HCT116 (cell line): Measurements from ENCODE around the gene PDGFA. TPM values are rescaled to one million over a fixed set of nuclear protein-coding genes. Genes with fewer than 3 reads are reported as not detected.

Source experiments
- ATAC-seq: fragments of 200-7000 bp; cut with Tn5 transposase; 2 replicates; pipeline ENCODE4 v1.9.1; 2020; ENCODE audit warnings: mild to moderate bottlenecking, moderate library complexity
- BruUV-seq: library from RNA; stranded (reverse); fragments of 400-500 nt; replicated peaks from 2 replicates; lab custom pipeline; 2021; lab: Mats Ljungman, UMichigan
- CTCF ChIA-PET: fragments of 300-600 bp; sonication (Branson Sonifier 250); formaldehyde crosslinking; loops from one replicate; lab custom pipeline; 2021; ENCODE audit warnings: antibody characterized with exemption; lab: Charles Lee
- POLR2A ChIA-PET: fragments of 300-600, 350-600 bp; sonication (Branson Sonifier 250); formaldehyde crosslinking; loops from one replicate; lab custom pipeline; 2021; ENCODE audit warnings: antibody characterized with exemption; lab: Charles Lee
- RAD21 ChIA-PET, 2 experiments: fragments of 300-600 bp; sonication (Branson Sonifier 250); formaldehyde crosslinking; loops; one replicate each; lab custom pipeline; 2023; ENCODE audit warnings: low total read pairs in 2 of 2; ENCODE audit not compliant: uncharacterized antibody in 2 of 2, unreplicated experiment in 2 of 2, low non-redundant PET in 1 of 2; lab: Charles Lee
- DNase-seq: peaks from one replicate; pipeline ENCODE4 v3.0.0-alpha.2; 2010; ENCODE audit warnings: low read depth, low spot score
- H2AFZ ChIP-seq: fragments of 200-600 bp; shearing (Covaris generic), sonication (generic); 2 replicates; pipeline ENCODE4 v1.6.1; 2017; ENCODE audit warnings: low read depth, mixed run types, mixed read lengths, antibody characterized with exemption, low read length; ENCODE audit not compliant: poor library complexity, severe bottlenecking
- H3K27ac ChIP-seq: 2 replicates; pipeline ENCODE4 v1.5.1; 2012; ENCODE audit warnings: low read depth, low read length
- H3K27me3 ChIP-seq: fragments of 200-600 bp; sonication (generic); 2 replicates; pipeline ENCODE4 v1.6.1; 2016; ENCODE audit warnings: mixed run types, low read length, mixed read lengths; ENCODE audit not compliant: insufficient read depth
- H3K36me3 ChIP-seq, 2 experiments: fragments of 200-500 bp in 1 of 2; fragments of 200-600 bp in 1 of 2; sonication (Bioruptor generic) in 1 of 2; sonication (generic) in 1 of 2; 2 replicates each; pipeline versions ENCODE4 v1.5.1 to v1.6.1; 2014 to 2016; ENCODE audit warnings: low read length in 2 of 2, inconsistent platforms in 1 of 2, mixed read lengths in 1 of 2, mixed run types in 1 of 2; ENCODE audit not compliant: insufficient read depth in 2 of 2, control insufficient read depth in 1 of 2
- H3K4me1 ChIP-seq, 2 experiments: fragments of 200-600 bp in 1 of 2; sonication (generic) in 1 of 2; 2 replicates each; pipeline versions ENCODE4 v1.5.1 to v1.6.1; 2012 to 2017; ENCODE audit warnings: low read length in 2 of 2, inconsistent platforms in 1 of 2, mild to moderate bottlenecking in 1 of 2, mixed read lengths in 1 of 2, mixed run types in 1 of 2, moderate library complexity in 1 of 2; ENCODE audit not compliant: insufficient read depth in 2 of 2, control insufficient read depth in 1 of 2
- H3K4me2 ChIP-seq: fragments of 200-600 bp; sonication (generic); 2 replicates; pipeline ENCODE4 v1.6.1; 2017; ENCODE audit warnings: mixed run types, low read length, mixed read lengths
- H3K4me3 ChIP-seq, 2 experiments: fragments of 200-600 bp in 1 of 2; sonication (generic) in 1 of 2; replicated peaks in 1 of 2; 2 replicates each; pipeline ENCODE4 v1.5.1; 2011 to 2016; ENCODE audit warnings: low read length in 2 of 2, control low read depth in 1 of 2, low read depth in 1 of 2, mild to moderate bottlenecking in 1 of 2, mixed read lengths in 1 of 2, mixed run types in 1 of 2
- H3K79me2 ChIP-seq: fragments of 200-600 bp; sonication (generic); 2 replicates; pipeline ENCODE4 v1.6.1; 2017; ENCODE audit warnings: mild to moderate bottlenecking, mixed run types, low read length, moderate library complexity, mixed read lengths; ENCODE audit not compliant: insufficient read depth
- H3K9ac ChIP-seq: fragments of 200-600 bp; sonication (generic); 2 replicates; pipeline ENCODE4 v1.6.1; 2016; ENCODE audit warnings: low read length, mixed read lengths
- H3K9me2 ChIP-seq: fragments of 200-600 bp; sonication (generic), shearing (Covaris generic); 2 replicates; pipeline ENCODE4 v1.6.1; 2017; ENCODE audit warnings: mixed run types, mild to moderate bottlenecking, moderate library complexity; ENCODE audit not compliant: insufficient read depth
- H3K9me3 ChIP-seq, 2 experiments: fragments of 200-500 bp in 1 of 2; fragments of 200-600 bp in 1 of 2; sonication (Bioruptor generic) in 1 of 2; sonication (generic) in 1 of 2; 2 replicates each; pipeline ENCODE4 v1.6.1; 2014 to 2017; ENCODE audit warnings: low read length in 2 of 2, mixed read lengths in 2 of 2, inconsistent platforms in 1 of 2, low read depth in 1 of 2, mild to moderate bottlenecking in 1 of 2, mixed run types in 1 of 2, moderate library complexity in 1 of 2; ENCODE audit not compliant: control insufficient read depth in 1 of 2, insufficient read depth in 1 of 2
- H4K20me1 ChIP-seq: fragments of 200-600 bp; sonication (generic), shearing (Covaris generic); 2 replicates; pipeline ENCODE4 v1.6.1; 2017; ENCODE audit warnings: mixed run types, mild to moderate bottlenecking, moderate library complexity; ENCODE audit not compliant: insufficient read depth
- CBX3 ChIP-seq: IDR thresholded peaks from 2 replicates; pipeline ENCODE4 v1.6.1; 2012; ENCODE audit warnings: low read depth
- EGR1 ChIP-seq: IDR thresholded peaks from 2 replicates; pipeline ENCODE4 v1.6.1; 2012; ENCODE audit warnings: low read depth
- EZH2 ChIP-seq: fragments of 200-600 bp; sonication (generic); IDR thresholded peaks from 2 replicates; pipeline ENCODE4 v1.6.1; 2017; ENCODE audit warnings: antibody characterized with exemption, mixed run types
- JUND ChIP-seq: IDR thresholded peaks from 2 replicates; pipeline ENCODE4 v1.6.1; 2012
- POLR2AphosphoS5 ChIP-seq: IDR thresholded peaks from 2 replicates; pipeline ENCODE4 v1.6.1; 2011; ENCODE audit warnings: mild to moderate bottlenecking, low read depth, low read length, moderate library complexity
- SIN3A ChIP-seq: IDR thresholded peaks from 2 replicates; pipeline ENCODE4 v1.6.1; 2012; ENCODE audit warnings: low read depth
- SP1 ChIP-seq: IDR thresholded peaks from 2 replicates; pipeline ENCODE4 v1.6.1; 2012; ENCODE audit warnings: low read depth
- TCF7L2 ChIP-seq: IDR thresholded peaks from 2 replicates; pipeline ENCODE4 v1.7.0; 2011; ENCODE audit warnings: borderline replicate concordance, inconsistent platforms; ENCODE audit not compliant: insufficient read depth, insufficient read length; ENCODE audit errors: extremely low read depth
- ZNF274 ChIP-seq: fragments of 200-500 bp; sonication (Bioruptor generic); IDR thresholded peaks from 2 replicates; pipeline ENCODE4 v1.6.1; 2014; ENCODE audit warnings: mild to moderate bottlenecking, low read depth, low read length, inconsistent platforms
- intact Hi-C: fragments of 100-400 bp; cut with micrococcal nuclease; formaldehyde crosslinking; loops from 2 replicates; pipeline ENCODE4 v1.10.0; 2022
- total RNA-seq: library from RNA; stranded (reverse); gene quantifications from one replicate; pipeline ENCODE4 v1.2.1, GENCODE V29; 2021; ENCODE audit not compliant: unreplicated experiment
- TF ChIP-seq, protein P1 (sequence below), 3 experiments: fragments of 200-600 bp in 1 of 3; sonication (generic) in 1 of 3; IDR thresholded peaks in 2 of 3; conservative IDR thresholded peaks in 1 of 3; 2 replicates each; pipeline ENCODE4 v1.5.1; 2012 to 2017; ENCODE audit warnings: low read depth in 2 of 3, low read length in 2 of 3, antibody characterized with exemption in 1 of 3, borderline replicate concordance in 1 of 3, control low read depth in 1 of 3, mild to moderate bottlenecking in 1 of 3, mixed read lengths in 1 of 3, mixed run types in 1 of 3, moderate library complexity in 1 of 3; ENCODE audit not compliant: insufficient read depth in 1 of 3
- TF ChIP-seq, protein P2 (sequence below): IDR thresholded peaks from 2 replicates; pipeline ENCODE4 v1.6.1; 2011; ENCODE audit warnings: mild to moderate bottlenecking, low read length, moderate library complexity; ENCODE audit not compliant: insufficient replicate concordance; ENCODE audit errors: extremely low read depth
- TF ChIP-seq, protein P3 (sequence below): IDR thresholded peaks from 2 replicates; pipeline ENCODE4 v1.6.1; 2012; ENCODE audit warnings: low read depth
- TF ChIP-seq, protein P4 (sequence below): IDR thresholded peaks from 2 replicates; pipeline ENCODE4 v1.6.1; 2012

PDGFA gene
- total RNA-seq, 1 experiment from 2014 or later = 44.7 TPM

DNA sequence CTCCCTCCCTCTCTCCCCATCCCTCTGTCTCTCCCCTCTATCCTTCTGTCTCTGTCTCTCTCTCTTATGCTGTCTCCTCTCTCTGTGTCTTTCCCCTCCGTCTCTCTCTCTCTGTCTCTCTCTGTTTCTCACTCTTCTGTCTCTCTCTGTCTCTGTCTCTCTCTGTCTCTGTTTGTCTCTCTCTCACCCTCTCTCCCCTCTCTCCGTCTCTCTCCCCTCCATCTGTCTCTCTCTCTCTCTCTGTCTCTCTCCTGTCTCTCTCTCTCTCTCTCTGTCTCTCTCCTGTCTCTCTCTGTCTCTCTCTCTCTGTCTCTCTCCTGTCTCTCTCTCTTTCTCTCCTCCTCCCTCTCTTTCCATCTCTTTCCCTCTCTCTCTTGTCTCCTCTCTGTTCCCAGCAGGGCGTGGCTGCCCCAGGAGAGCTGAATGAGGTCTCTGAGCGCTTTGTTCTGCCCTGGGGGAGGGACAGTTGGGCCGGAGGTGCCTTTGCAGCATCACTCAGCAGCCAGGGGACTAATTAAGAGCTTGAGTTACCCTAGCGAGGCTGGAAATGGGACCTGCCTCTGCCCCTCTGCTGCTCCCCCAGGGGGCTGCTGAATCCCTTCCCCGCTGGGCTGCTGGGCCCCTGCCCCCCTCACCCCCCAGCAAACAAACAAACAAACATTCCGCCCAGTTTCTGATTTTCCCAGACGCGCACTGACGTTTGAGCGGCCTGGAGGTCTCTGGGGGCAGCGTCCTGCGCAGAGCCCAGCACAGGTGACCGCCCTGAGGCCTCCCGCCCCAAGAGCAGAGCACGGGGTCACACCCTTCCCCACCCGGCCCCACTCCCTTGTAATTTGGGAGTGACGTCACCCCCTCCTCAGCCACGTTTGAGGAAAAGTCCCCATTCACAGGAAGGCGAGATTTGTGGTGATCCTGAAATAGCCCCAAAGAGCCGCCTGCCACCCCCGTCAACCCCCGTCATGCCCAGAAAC is 68.1 kb downstream of the PDGFA start (continued):
- TF ChIP-seq, protein P1, sequence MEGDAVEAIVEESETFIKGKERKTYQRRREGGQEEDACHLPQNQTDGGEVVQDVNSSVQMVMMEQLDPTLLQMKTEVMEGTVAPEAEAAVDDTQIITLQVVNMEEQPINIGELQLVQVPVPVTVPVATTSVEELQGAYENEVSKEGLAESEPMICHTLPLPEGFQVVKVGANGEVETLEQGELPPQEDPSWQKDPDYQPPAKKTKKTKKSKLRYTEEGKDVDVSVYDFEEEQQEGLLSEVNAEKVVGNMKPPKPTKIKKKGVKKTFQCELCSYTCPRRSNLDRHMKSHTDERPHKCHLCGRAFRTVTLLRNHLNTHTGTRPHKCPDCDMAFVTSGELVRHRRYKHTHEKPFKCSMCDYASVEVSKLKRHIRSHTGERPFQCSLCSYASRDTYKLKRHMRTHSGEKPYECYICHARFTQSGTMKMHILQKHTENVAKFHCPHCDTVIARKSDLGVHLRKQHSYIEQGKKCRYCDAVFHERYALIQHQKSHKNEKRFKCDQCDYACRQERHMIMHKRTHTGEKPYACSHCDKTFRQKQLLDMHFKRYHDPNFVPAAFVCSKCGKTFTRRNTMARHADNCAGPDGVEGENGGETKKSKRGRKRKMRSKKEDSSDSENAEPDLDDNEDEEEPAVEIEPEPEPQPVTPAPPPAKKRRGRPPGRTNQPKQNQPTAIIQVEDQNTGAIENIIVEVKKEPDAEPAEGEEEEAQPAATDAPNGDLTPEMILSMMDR (IDR thresholded peaks at IDR 0.05 in 2 of 3, conservative IDR thresholded peaks at IDR 0.05 in 1 of 3; ENCODE audit: borderline replicate concordance in 1 of 3, insufficient read depth in 1 of 3, low read depth in 2 of 3, low read length in 2 of 3) = no peak
- TF ChIP-seq SP1 (no peak), CBX3 (no peak), TCF7L2 (no peak), JUND (no peak), ZNF274 (no peak), EZH2 (no peak)

DNA sequence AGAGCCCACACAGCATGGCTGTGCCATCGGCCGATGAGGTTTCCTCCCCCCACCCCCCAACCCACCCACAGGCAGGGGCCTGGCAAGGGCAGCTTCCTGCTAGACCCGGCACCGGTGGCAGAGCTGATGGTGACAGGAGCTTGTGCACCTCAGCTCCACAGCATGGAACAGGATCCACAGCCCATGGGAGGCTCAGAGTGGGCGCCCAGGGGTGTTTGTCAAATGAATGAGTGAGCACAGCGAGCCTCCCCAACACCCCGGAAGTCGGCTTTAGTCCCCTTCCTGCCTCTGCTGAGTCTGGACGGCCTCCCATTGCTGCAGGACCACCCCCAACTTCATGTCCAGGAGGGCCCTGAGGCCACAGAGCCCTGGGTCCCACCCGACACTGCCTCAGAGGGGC is 68.9 kb downstream of the PDGFA start:
- intact Hi-C loops = no loop called here
- Histone ChIP-seq H3K9me2 (no peaks in the 10 kb centered on the region), H3K27me3 (no peaks in the 10 kb centered on the region), H3K9me3 (no peaks in the 10 kb centered on the region), H3K4me3 (no peak overlapping the region), H3K4me2 (no peak overlapping the region), H4K20me1 (no peaks in the 10 kb centered on the region), H2AFZ (no peak overlapping the region), H3K36me3 (no peaks in the 10 kb centered on the region), H3K4me1 (no peaks in the 10 kb centered on the region), H3K9ac (no peak overlapping the region), H3K27ac (no peak overlapping the region), H3K79me2 (no peaks in the 10 kb centered on the region)
- DNase-seq = no peak
- ATAC-seq = no peak
- POLR2A ChIA-PET = no interaction called here
- RAD21 ChIA-PET = no interaction called here
- CTCF ChIA-PET = no interaction called here
- no TSS peak for BruUV-seq
- TF ChIP-seq EGR1 (no peak), JUND (no peak), POLR2AphosphoS5 (no peak), ZNF274 (no peak), SIN3A (no peak)
- TF ChIP-seq, protein P2, sequence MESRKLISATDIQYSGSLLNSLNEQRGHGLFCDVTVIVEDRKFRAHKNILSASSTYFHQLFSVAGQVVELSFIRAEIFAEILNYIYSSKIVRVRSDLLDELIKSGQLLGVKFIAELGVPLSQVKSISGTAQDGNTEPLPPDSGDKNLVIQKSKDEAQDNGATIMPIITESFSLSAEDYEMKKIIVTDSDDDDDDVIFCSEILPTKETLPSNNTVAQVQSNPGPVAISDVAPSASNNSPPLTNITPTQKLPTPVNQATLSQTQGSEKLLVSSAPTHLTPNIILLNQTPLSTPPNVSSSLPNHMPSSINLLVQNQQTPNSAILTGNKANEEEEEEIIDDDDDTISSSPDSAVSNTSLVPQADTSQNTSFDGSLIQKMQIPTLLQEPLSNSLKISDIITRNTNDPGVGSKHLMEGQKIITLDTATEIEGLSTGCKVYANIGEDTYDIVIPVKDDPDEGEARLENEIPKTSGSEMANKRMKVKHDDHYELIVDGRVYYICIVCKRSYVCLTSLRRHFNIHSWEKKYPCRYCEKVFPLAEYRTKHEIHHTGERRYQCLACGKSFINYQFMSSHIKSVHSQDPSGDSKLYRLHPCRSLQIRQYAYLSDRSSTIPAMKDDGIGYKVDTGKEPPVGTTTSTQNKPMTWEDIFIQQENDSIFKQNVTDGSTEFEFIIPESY = no peak
- TF ChIP-seq, protein P3, sequence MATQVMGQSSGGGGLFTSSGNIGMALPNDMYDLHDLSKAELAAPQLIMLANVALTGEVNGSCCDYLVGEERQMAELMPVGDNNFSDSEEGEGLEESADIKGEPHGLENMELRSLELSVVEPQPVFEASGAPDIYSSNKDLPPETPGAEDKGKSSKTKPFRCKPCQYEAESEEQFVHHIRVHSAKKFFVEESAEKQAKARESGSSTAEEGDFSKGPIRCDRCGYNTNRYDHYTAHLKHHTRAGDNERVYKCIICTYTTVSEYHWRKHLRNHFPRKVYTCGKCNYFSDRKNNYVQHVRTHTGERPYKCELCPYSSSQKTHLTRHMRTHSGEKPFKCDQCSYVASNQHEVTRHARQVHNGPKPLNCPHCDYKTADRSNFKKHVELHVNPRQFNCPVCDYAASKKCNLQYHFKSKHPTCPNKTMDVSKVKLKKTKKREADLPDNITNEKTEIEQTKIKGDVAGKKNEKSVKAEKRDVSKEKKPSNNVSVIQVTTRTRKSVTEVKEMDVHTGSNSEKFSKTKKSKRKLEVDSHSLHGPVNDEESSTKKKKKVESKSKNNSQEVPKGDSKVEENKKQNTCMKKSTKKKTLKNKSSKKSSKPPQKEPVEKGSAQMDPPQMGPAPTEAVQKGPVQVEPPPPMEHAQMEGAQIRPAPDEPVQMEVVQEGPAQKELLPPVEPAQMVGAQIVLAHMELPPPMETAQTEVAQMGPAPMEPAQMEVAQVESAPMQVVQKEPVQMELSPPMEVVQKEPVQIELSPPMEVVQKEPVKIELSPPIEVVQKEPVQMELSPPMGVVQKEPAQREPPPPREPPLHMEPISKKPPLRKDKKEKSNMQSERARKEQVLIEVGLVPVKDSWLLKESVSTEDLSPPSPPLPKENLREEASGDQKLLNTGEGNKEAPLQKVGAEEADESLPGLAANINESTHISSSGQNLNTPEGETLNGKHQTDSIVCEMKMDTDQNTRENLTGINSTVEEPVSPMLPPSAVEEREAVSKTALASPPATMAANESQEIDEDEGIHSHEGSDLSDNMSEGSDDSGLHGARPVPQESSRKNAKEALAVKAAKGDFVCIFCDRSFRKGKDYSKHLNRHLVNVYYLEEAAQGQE = no peak
- TF ChIP-seq, protein P4, sequence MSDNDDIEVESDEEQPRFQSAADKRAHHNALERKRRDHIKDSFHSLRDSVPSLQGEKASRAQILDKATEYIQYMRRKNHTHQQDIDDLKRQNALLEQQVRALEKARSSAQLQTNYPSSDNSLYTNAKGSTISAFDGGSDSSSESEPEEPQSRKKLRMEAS = no peak
